GM12878 (cell line): Measurements from ENCODE around the gene SEC63. TPM values are rescaled to one million over a fixed set of nuclear protein-coding genes. Genes with fewer than 3 reads are reported as not detected.

ENCODE experiments used
- ATAC-seq: fragments of 200-7000 bp; cut with Tn5 transposase; 3 replicates; pipeline ENCODE4 v1.9.1; 2020; ENCODE audit warnings: mild to moderate bottlenecking, moderate library complexity
- BruUV-seq: library from RNA; stranded (reverse); fragments of 400-500 nt; replicated peaks from 2 replicates; lab custom pipeline; 2021; lab: Mats Ljungman, UMichigan
- CTCF ChIA-PET: fragments of 300-600 bp; sonication (Branson Sonifier 250); formaldehyde crosslinking; extraction: SDS; loops from one replicate; lab custom pipeline; 2021; ENCODE audit warnings: inconsistent platforms; lab: Yijun Ruan, JAX
- POLR2A ChIA-PET: fragments of 350-600 bp; formaldehyde crosslinking; extraction: SDS; loops from one replicate; lab custom pipeline; 2021; ENCODE audit warnings: inconsistent platforms; lab: Charles Lee
- RAD21 ChIA-PET: fragments of 300-600 bp; sonication (Branson Sonifier 250); formaldehyde crosslinking; loops from one replicate; lab custom pipeline; 2023; ENCODE audit warnings: antibody characterized with exemption; ENCODE audit not compliant: unreplicated experiment; lab: Charles Lee
- SMC1A ChIA-PET: fragments of 300-600 bp; sonication (Branson Sonifier 250); formaldehyde crosslinking; loops from one replicate; lab custom pipeline; 2023; ENCODE audit not compliant: unreplicated experiment, uncharacterized antibody; lab: Charles Lee
- DNase-seq: peaks from one replicate; pipeline ENCODE4 v3.0.0-alpha.2; 2011; ENCODE audit warnings: low read depth, low spot score
- FAIRE-seq: peaks from 3 replicates; lab custom pipeline; 2011; peaks lifted over from hg19 to GRCh38; lab: Jason Lieb, UNC
- H2AFZ ChIP-seq: 2 replicates; pipeline ENCODE4 v1.6.0; 2011; ENCODE audit warnings: low read depth, low read length, control low read depth; ENCODE audit not compliant: control insufficient read depth
- H3K27ac ChIP-seq: 2 replicates; pipeline ENCODE4 v1.5.1; 2011; ENCODE audit warnings: control low read depth; ENCODE audit not compliant: control insufficient read depth, insufficient read depth
- H3K27me3 ChIP-seq, 2 experiments: replicated peaks in 1 of 2; 2 replicates each; pipeline versions ENCODE4 v1.6.0 to v1.6.1; 2011; ENCODE audit warnings: low read length in 1 of 2; ENCODE audit not compliant: control insufficient read depth in 2 of 2, insufficient read depth in 2 of 2
- H3K36me3 ChIP-seq, 2 experiments: 2 replicates each; pipeline ENCODE4 v1.5.1; 2011; ENCODE audit warnings: low read length in 1 of 2; ENCODE audit not compliant: control insufficient read depth in 2 of 2, insufficient read depth in 2 of 2
- H3K4me1 ChIP-seq: 2 replicates; pipeline ENCODE4 v1.6.1; 2011; ENCODE audit warnings: mild to moderate bottlenecking, low read length, moderate library complexity, mixed read lengths; ENCODE audit not compliant: control insufficient read depth, insufficient read depth
- H3K4me2 ChIP-seq: 2 replicates; pipeline ENCODE4 v1.6.0; 2011; ENCODE audit warnings: control low read depth; ENCODE audit not compliant: control insufficient read depth, insufficient read depth
- H3K4me3 ChIP-seq: fragments of 200-600 bp; sonication (generic); 2 replicates; pipeline ENCODE4 v1.5.1; 2016
- H3K79me2 ChIP-seq: 2 replicates; pipeline ENCODE4 v1.6.0; 2011; ENCODE audit warnings: low read length; ENCODE audit not compliant: control insufficient read depth, insufficient read depth
- H3K9ac ChIP-seq: 2 replicates; pipeline ENCODE4 v1.8.0; 2011; ENCODE audit warnings: low read length, control low read depth, mixed read lengths; ENCODE audit not compliant: control insufficient read depth, insufficient read depth
- H3K9me3 ChIP-seq: replicated peaks from 3 replicates; pipeline ENCODE4 v1.5.1; 2011; ENCODE audit warnings: mild to moderate bottlenecking, low read length; ENCODE audit not compliant: control insufficient read depth, insufficient read depth
- H4K20me1 ChIP-seq: 2 replicates; pipeline ENCODE4 v1.6.0; 2011; ENCODE audit not compliant: control insufficient read depth, insufficient read depth
- EGR1 ChIP-seq, 2 experiments: IDR thresholded peaks; 1 replicate in 1 of 2; 2 replicates in 1 of 2; pipeline ENCODE4 v1.6.1; 2011 to 2012; ENCODE audit warnings: low read depth in 2 of 2, low read length in 2 of 2, borderline replicate concordance in 1 of 2, mild to moderate bottlenecking in 1 of 2, moderate library complexity in 1 of 2
- FOXK2 ChIP-seq: fragments of 450-650 bp; IDR thresholded peaks from 2 replicates; pipeline ENCODE4 v1.6.1; 2017; ENCODE audit warnings: mild to moderate bottlenecking, moderate library complexity
- LARP7 ChIP-seq: fragments of 450-650 bp; IDR thresholded peaks from 2 replicates; pipeline ENCODE4 v1.6.1; 2017; ENCODE audit warnings: mild to moderate bottlenecking
- POLR2AphosphoS5 ChIP-seq: IDR thresholded peaks from 2 replicates; pipeline ENCODE4 v1.6.1; 2011; ENCODE audit warnings: mild to moderate bottlenecking, low read length, inconsistent platforms
- RELB ChIP-seq: fragments of 450-650 bp; IDR thresholded peaks from 2 replicates; pipeline ENCODE4 v1.6.1; 2017; ENCODE audit warnings: low read depth, mild to moderate bottlenecking, moderate library complexity
- SRF ChIP-seq, 2 experiments: IDR thresholded peaks; 2 replicates each; pipeline ENCODE4 v1.6.1; 2011; ENCODE audit warnings: low read depth in 2 of 2, low read length in 2 of 2, mild to moderate bottlenecking in 1 of 2, moderate library complexity in 1 of 2
- SUPT20H ChIP-seq: IDR thresholded peaks from 2 replicates; pipeline ENCODE4 v1.6.1; 2011; ENCODE audit warnings: low read depth, mild to moderate bottlenecking, low read length, moderate library complexity, borderline replicate concordance; ENCODE audit not compliant: control insufficient read depth
- WGBS: methylation state at CpG from one replicate; pipeline ENCODE4 v1.1.6; 2016; ENCODE audit warnings: low lambda C conversion rate; ENCODE audit not compliant: insufficient replicate concordance, insufficient coverage; ENCODE audit errors: missing lambda C conversion rate; 5-methylcytosine and 5-hydroxymethylcytosine counted together
- in situ Hi-C: fragments of 300-500 bp; cut with MboI; formaldehyde crosslinking; loops from 9 replicates; pipeline ENCODE4 v1.14.3; 2018; ENCODE audit warnings: mixed read lengths
- intact Hi-C: fragments of 100-400 bp; cut with micrococcal nuclease; formaldehyde crosslinking; loops from one replicate; pipeline ENCODE4 v1.14.2; 2022; ENCODE audit not compliant: unreplicated experiment
- polyA plus RNA-seq, 11 experiments: library from polyadenylated mRNA; depleted of rRNA in 4 of 11; unstranded in 6 of 11; stranded (reverse) in 5 of 11; fragments of >200 nt; fragmentation: Nextera tagmentation in 4 of 11; fragmentation: Illumina TruSeq in 1 of 11; extraction: Ambion mirVana in 4 of 11; extraction: Trizol in 1 of 11; gene quantifications; 1 replicate in 1 of 11; 2 replicates in 10 of 11; pipeline versions ENCODE4 v1.2.1 to v1.2.3, GENCODE V29; 2011 to 2016; ENCODE audit warnings: inconsistent platforms in 2 of 11, missing spikeins in 2 of 11, low read depth in 1 of 11
- total RNA-seq, 4 experiments: library from RNA; depleted of rRNA in 3 of 4; stranded (reverse); fragments of >200 nt in 3 of 4; fragmentation: Illumina TruSeq in 1 of 4; extraction: Trizol in 1 of 4; gene quantifications; 2 replicates each; pipeline versions ENCODE4 v1.2.1 to v1.2.3, GENCODE V29; 2013 to 2021

SEC63 gene
- total and polyA plus RNA-seq, 10 of the 15 experiments (the other 5 are each of a cell fraction or from before 2014, with no cell fraction given) = 10.1 to 87.0 (median 34.3) TPM

GRCh38 chr6:107971181-107971580 is 13.2 kb upstream of the SEC63 start:
- Histone ChIP-seq H3K4me1 (no peaks in the 10 kb centered on the region), H3K9ac (no peak overlapping the region), H3K27me3 (no peaks in the 10 kb centered on the region; a peak in 1 of 4 replicates), H3K36me3 (no peaks in the 10 kb centered on the region), H3K4me3 (no peak overlapping the region), H3K4me2 (no peak overlapping the region), H3K79me2 (no peaks in the 10 kb centered on the region), H4K20me1 (no peaks in the 10 kb centered on the region), H3K27ac (no peak overlapping the region), H2AFZ (no peak overlapping the region), H3K9me3 (no peaks in the 10 kb centered on the region)
- DNase-seq (no peak), FAIRE-seq (no peak), ATAC-seq (no peak)
- 77% methylated on average over 6 of the region's 6 CpGs for WGBS
- RAD21 ChIA-PET = no interaction called here
- BruUV-seq = no TSS peak
- SMC1A ChIA-PET = no interaction called here
- CTCF ChIA-PET = interaction anchor here (0.5 kb wide), 1 partner anchor 35 kb away, joined by 3 read pairs; no protein-coding TSS in a partner anchor
- intact Hi-C loops (no loop called here), in situ Hi-C loops (loop anchor here (10.0 kb wide), 1 partner anchor 554 kb away; no protein-coding TSS in a partner anchor)
- POLR2A ChIA-PET = no interaction called here
- TF ChIP-seq EGR1 (IDR thresholded peaks at IDR 0.05; ENCODE audit: borderline replicate concordance in 1 of 2, low read depth in 2 of 2, low read length in 2 of 2) (no peak), FOXK2 (no peak), RELB (no peak), SUPT20H (no peak), POLR2AphosphoS5 (no peak), LARP7 (no peak), SRF (IDR thresholded peaks at IDR 0.05; ENCODE audit: low read depth in 2 of 2, low read length in 2 of 2) (no peak)
